Aorta (tissue), 5 donors: ENCODE data around the gene IL24. TPM values are rescaled to one million over a fixed set of nuclear protein-coding genes. Genes with fewer than 3 reads are reported as not detected.

Source experiments
- ATAC-seq: fragments of 200-7000 bp; cut with Tn5 transposase; one replicate; pipeline ENCODE4 v1.9.1; 2022; ENCODE audit warnings: moderate library complexity; ENCODE audit not compliant: low FRiP score
- DNase-seq, 2 donors: peaks; one replicate each; pipeline ENCODE4 v3.0.0-alpha.2; 2020
- H3K27ac ChIP-seq, 2 donors: one replicate each; pipeline ENCODE4 v1.5.1; 2013; ENCODE audit warnings: low read length in 2 of 2, mild to moderate bottlenecking in 2 of 2, moderate library complexity in 2 of 2, control low read depth in 1 of 2, inconsistent platforms in 1 of 2, low read depth in 1 of 2
- H3K27me3 ChIP-seq, 2 donors: one replicate each; pipeline ENCODE4 v1.6.1; 2013; ENCODE audit warnings: control low read depth in 1 of 2, low read length in 1 of 2, mild to moderate bottlenecking in 1 of 2, moderate library complexity in 1 of 2; ENCODE audit not compliant: insufficient read depth in 2 of 2, control insufficient read depth in 1 of 2
- H3K36me3 ChIP-seq, 2 donors: one replicate each; pipeline ENCODE4 v1.6.1; 2013; ENCODE audit warnings: control low read depth in 1 of 2, low read length in 1 of 2, mild to moderate bottlenecking in 1 of 2; ENCODE audit not compliant: insufficient read depth in 2 of 2, control insufficient read depth in 1 of 2
- H3K4me1 ChIP-seq, 2 donors: one replicate each; pipeline ENCODE4 v1.6.1; 2013; ENCODE audit warnings: low read length in 2 of 2, control low read depth in 1 of 2, mild to moderate bottlenecking in 1 of 2, moderate library complexity in 1 of 2; ENCODE audit not compliant: insufficient read depth in 2 of 2, control insufficient read depth in 1 of 2
- H3K4me3 ChIP-seq, 2 donors: one replicate each; pipeline ENCODE4 v1.5.1; 2013; ENCODE audit warnings: low read length in 2 of 2, control low read depth in 1 of 2, mild to moderate bottlenecking in 1 of 2
- H3K9me3 ChIP-seq: one replicate; pipeline ENCODE4 v1.6.1; 2013; ENCODE audit warnings: mild to moderate bottlenecking, low read length; ENCODE audit not compliant: control insufficient read depth
- WGBS, 2 donors: extraction: QIAGEN DNeasy Blood & Tissue Kit; methylation state at CpG; one replicate each; pipeline ENCODE4 v1.1.7; 2013; 5-methylcytosine and 5-hydroxymethylcytosine counted together
- intact Hi-C, 2 donors: fragments of 100-400 bp; cut with DNase I; formaldehyde crosslinking; loops; one replicate each; pipeline versions ENCODE4 v1.14.2 to v1.15.0; 2022
- polyA plus RNA-seq, 2 donors: library from polyadenylated mRNA; stranded (reverse); fragments of 200-250 nt; gene quantifications; one replicate each; pipeline ENCODE4 v1.2.3, GENCODE V29; 2013
- total RNA-seq, 2 donors: library from RNA; stranded (reverse); fragmentation: NEBNext Ultra II Directional; extraction: Animal tissue kit (Norgen Biotek cat#: 25700); gene quantifications; one replicate each; pipeline ENCODE4 v1.2.1, GENCODE V29; 2021
- donor health status: healthy with polysubstance abuse.
- donor health status: Bipolar disorder and iron deficiency.
- donor health status: DM: no; HTN: no; CAD: no.
- donor health status: DM: no; HTN: no; CAD: no.
- donor health status: DM: yes; HTN: yes; CAD: no.

The IL24 gene
- total and polyA plus RNA-seq, 4 donors: not detected

DNA sequence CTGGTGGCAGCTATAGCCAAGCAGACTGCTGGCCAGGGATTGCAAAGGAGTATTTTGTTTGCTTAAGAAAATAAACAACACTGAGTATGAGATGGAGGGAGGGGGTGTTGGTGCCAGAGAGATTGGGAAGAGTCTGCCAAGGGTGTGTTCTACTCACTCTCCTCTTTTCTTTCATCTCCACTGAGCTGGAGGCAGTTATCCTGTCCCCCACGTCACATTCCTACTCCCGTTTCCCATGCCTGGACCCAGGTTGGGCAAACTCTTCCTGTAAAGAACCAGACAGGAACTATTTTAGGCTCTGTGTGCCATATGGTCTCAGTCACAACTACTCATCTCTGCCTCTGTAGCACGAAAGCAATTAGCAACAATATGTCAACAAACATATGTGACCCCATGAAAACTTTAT, 1.4 kb upstream of the IL24 start:
- 36 to 45% methylated on average over 3 of the region's 3 CpGs for whole genome bisulfite sequencing, 2 donors
- ATAC-seq (no peak), DNase-seq (no peak)
- Histone ChIP-seq H3K27me3 (no peaks in the 10 kb centered on the region), H3K27ac (no peak overlapping the region), H3K4me1 (no peaks in the 10 kb centered on the region), H3K4me3 (no peak overlapping the region), H3K9me3 (no peaks in the 10 kb centered on the region), H3K36me3 (no peaks in the 10 kb centered on the region)
- intact Hi-C loops: no loop called here

- 71 to 75% methylated on average over 3 of the region's 3 CpGs for WGBS, 2 donors
- no peaks in the 10 kb centered on the region for H3K9me3 ChIP-seq
- H3K36me3 ChIP-seq: no peaks in the 10 kb centered on the region
- no peak for ATAC-seq
- H3K27ac ChIP-seq: no peak overlapping the region
- H3K27me3 ChIP-seq: no peaks in the 10 kb centered on the region
- no peak for DNase-seq
- H3K4me3 ChIP-seq: no peak overlapping the region
- no peaks in the 10 kb centered on the region for H3K4me1 ChIP-seq
- intact Hi-C loops: no loop called here
Observed at GRCh38 chr1:206896261-206896660, 982 bp upstream of the IL24 start.

DNA sequence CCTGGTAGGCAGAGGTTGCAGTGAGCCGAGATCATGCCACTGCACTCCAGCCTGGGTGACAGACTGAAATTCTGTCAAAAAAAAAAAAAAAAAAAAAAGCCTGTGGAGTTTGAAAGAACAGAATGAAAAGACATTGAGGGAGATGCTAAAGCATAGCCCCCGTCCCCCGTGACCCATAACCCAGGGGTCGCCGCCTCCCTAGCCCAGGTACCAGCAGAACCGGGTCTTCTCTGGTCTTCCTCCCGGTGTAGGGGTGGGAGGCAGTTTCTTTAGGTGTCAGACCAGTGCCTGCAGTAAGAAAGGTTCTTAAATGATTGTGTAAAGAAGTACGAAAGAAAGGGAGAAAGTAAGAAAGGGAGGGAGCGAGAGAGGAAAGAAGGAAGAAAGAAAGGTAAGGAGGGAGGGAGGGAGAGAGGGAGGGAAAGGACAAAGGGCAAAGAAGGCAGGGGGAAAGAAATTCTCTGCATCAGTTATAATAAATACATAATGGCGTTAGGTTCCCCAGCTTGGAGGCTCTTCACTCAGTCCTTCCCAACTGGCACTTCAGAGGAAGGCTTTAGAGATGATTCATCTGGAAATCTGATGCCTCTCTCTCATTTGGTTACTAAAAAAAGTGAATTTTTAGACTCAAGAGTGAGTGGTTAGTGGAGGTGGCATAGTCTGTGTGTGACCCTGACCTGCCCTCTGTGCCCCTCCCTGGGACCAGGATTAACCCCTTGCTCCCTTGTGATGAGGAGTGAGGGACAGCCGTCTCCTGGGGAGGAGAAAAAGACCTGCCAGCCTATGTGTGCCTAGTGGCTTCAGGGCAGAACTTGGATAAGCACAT, 1.1 kb downstream of the IL24 start:
- no peak for ATAC-seq
- Histone ChIP-seq H3K4me3 (no peak overlapping the region), H3K27ac (no peak overlapping the region), H3K9me3 (peaks cover 1% of the 10 kb centered on the region), H3K27me3 (no peaks in the 10 kb centered on the region), H3K36me3 (no peaks in the 10 kb centered on the region), H3K4me1 (no peaks in the 10 kb centered on the region)
- WGBS, 2 donors: 65 to 70% methylated on average over 11 of the region's 11 CpGs
- intact Hi-C loops: no loop called here
- DNase-seq: no peak

- ATAC-seq (no peak), DNase-seq (no peak)
- Histone ChIP-seq H3K4me1 (no peaks in the 10 kb centered on the region), H3K36me3 (no peaks in the 10 kb centered on the region), H3K27ac (no peak overlapping the region), H3K9me3 (peaks cover 1% of the 10 kb centered on the region), H3K4me3 (no peak overlapping the region), H3K27me3 (no peaks in the 10 kb centered on the region)
- intact Hi-C loops: no loop called here
- WGBS, 2 donors: 81 to 87% methylated on average over 13 of the region's 13 CpGs
Observed at GRCh38 chr1:206898915-206899431, 1.7 kb downstream of the IL24 start.

DNA sequence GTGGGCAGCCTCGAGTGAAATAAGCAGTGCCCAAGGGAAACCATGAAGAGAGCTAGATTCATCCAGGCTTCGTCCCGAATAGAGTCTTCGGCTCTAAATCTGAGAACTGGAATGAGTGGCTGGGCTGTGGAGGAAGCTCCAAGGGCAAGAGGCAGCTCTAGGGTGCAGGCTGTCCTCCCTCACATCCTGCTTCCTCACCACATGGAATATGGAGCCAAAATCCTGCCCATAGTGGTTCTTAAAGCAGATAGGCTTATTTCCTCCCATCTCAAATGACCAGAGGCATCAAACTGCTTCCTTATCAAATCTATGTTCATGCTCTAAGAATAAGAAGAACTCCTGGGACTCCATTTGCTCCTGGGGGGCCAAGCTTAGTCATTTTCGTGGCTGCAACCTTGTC, 2.5 kb downstream of the IL24 start:
- no peak for ATAC-seq
- no peak for DNase-seq
- H3K9me3 ChIP-seq: peaks cover 3% of the 10 kb centered on the region
- WGBS, 2 donors: 56 to 79% methylated on average over 5 of the region's 5 CpGs
- no peak overlapping the region for H3K27ac ChIP-seq
- no peaks in the 10 kb centered on the region for H3K36me3 ChIP-seq
- H3K4me1 ChIP-seq: no peaks in the 10 kb centered on the region
- intact Hi-C loops: loop anchor here in 1 of 2 donors (10.0 kb wide), 1 partner anchor 165 kb away; no protein-coding TSS in a partner anchor
- no peaks in the 10 kb centered on the region for H3K27me3 ChIP-seq
- H3K4me3 ChIP-seq: no peak overlapping the region

- Histone ChIP-seq H3K4me1 (no peaks in the 10 kb centered on the region), H3K4me3 (no peak overlapping the region), H3K27ac (no peak overlapping the region), H3K9me3 (peaks cover 3% of the 10 kb centered on the region), H3K36me3 (no peaks in the 10 kb centered on the region), H3K27me3 (no peaks in the 10 kb centered on the region)
- intact Hi-C loops: loop anchor here in 1 of 2 donors (10.0 kb wide), 1 partner anchor 165 kb away; no protein-coding TSS in a partner anchor
- WGBS, 2 donors: 72 to 76% methylated on average over 7 of the region's 7 CpGs
- DNase-seq (no peak), ATAC-seq (no peak)
Observed at GRCh38 chr1:206900149-206900548, 2.9 kb downstream of the IL24 start.

DNA sequence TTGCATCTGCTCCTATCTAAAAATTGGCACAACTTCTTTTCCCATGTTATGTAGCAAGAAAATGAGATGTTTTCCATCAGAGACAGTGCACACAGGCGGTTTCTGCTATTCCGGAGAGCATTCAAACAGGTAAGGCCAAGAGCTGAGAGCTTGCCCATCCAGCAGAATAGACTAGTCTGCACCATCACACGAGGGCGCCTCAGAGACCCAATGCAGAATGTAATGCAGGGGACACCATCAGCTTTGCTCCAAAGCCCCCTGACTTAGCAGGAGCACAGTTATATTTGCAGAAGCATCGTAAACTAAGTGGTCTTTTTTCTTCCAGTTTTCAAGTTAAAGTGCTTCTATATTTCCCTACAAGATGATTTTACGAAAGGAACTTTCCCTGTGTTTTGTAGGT, 4.7 kb downstream of the IL24 start:
- Histone ChIP-seq H3K27me3 (no peaks in the 10 kb centered on the region), H3K36me3 (no peaks in the 10 kb centered on the region), H3K4me3 (no peak overlapping the region), H3K9me3 (peaks cover 3% of the 10 kb centered on the region), H3K27ac (no peak overlapping the region), H3K4me1 (no peaks in the 10 kb centered on the region)
- DNase-seq (no peak), ATAC-seq (no peak)
- intact Hi-C loops: loop anchor here in 1 of 2 donors (10.0 kb wide), 1 partner anchor 167 kb away; no protein-coding TSS in a partner anchor
- 85 to 87% methylated on average over 6 of the region's 6 CpGs for WGBS, 2 donors

DNA sequence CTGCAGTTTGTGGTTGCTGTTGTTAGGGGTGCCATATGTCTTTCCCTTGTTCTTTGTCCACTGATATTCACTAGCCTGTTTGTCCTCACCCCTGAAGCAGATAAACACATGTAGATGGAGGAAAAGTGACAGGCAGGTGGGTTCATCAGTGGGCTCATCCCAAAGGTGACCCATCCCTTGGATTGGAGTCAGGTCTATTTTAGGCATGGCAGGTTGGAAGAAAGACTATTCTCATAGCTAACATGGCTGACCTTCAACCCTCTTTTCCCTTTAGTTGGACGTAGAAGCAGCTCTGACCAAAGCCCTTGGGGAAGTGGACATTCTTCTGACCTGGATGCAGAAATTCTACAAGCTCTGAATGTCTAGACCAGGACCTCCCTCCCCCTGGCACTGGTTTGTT, 5.5 kb downstream of the IL24 start:
- 73 to 85% methylated on average over 1 of the region's 1 CpG for WGBS, 2 donors
- intact Hi-C loops: loop anchor here in 1 of 2 donors (10.0 kb wide), 1 partner anchor 168 kb away; no protein-coding TSS in a partner anchor
- H3K4me3 ChIP-seq: no peak overlapping the region

GRCh38 chr1:206903687-206904086, 6.4 kb downstream of the IL24 start:
- Histone ChIP-seq H3K4me3 (no peak overlapping the region), H3K4me1 (no peaks in the 10 kb centered on the region), H3K36me3 (no peaks in the 10 kb centered on the region), H3K27me3 (no peaks in the 10 kb centered on the region), H3K9me3 (peaks cover 3% of the 10 kb centered on the region), H3K27ac (no peak overlapping the region)
- no peak for DNase-seq
- intact Hi-C loops: loop anchor here in 1 of 2 donors (10.0 kb wide), 1 partner anchor 169 kb away; no protein-coding TSS in a partner anchor
- 78 to 80% methylated on average over 2 of the region's 2 CpGs for WGBS, 2 donors
- ATAC-seq: no peak

More for the DNA sequence above, 5.5 kb downstream of the IL24 start:
- Histone ChIP-seq H3K27ac (no peak overlapping the region), H3K4me1 (no peaks in the 10 kb centered on the region), H3K9me3 (peaks cover 3% of the 10 kb centered on the region), H3K27me3 (no peaks in the 10 kb centered on the region), H3K36me3 (no peaks in the 10 kb centered on the region)
- no peak for ATAC-seq
- DNase-seq: no peak
